HepG2 (cell line): Measurements from ENCODE around the gene CTNND2. TPM values are rescaled to one million over a fixed set of nuclear protein-coding genes. Genes with fewer than 3 reads are reported as not detected.

Source experiments
- ATAC-seq: fragments of 200-7000 bp; cut with Tn5 transposase; 3 replicates; pipeline ENCODE4 v1.9.1; 2020; ENCODE audit warnings: mild to moderate bottlenecking, moderate library complexity
- BruUV-seq: library from RNA; stranded (reverse); fragments of 400-500 nt; replicated peaks from 2 replicates; lab custom pipeline; 2021; lab: Mats Ljungman, UMichigan
- CTCF ChIA-PET: fragments of 300-600 bp; formaldehyde crosslinking; extraction: SDS; loops from one replicate; lab custom pipeline; 2021; ENCODE audit warnings: low total read pairs, inconsistent platforms, low intra/inter-chr PET ratio; lab: Yijun Ruan, JAX
- POLR2A ChIA-PET: fragments of 350-600 bp; sonication (Branson Sonifier 250); formaldehyde crosslinking; loops from one replicate; lab custom pipeline; 2020; ENCODE audit warnings: antibody characterized with exemption, inconsistent platforms; lab: Yijun Ruan, JAX
- DNase-seq: peaks from one replicate; pipeline ENCODE4 v3.0.0-alpha.2; 2015; ENCODE audit warnings: low spot score
- FAIRE-seq: peaks from 3 replicates; lab custom pipeline; 2011; peaks lifted over from hg19 to GRCh38; lab: Jason Lieb, UNC
- H2AFZ ChIP-seq: one replicate; pipeline ENCODE4 v1.6.1; 2011; ENCODE audit warnings: low read length, inconsistent platforms
- H3K27ac ChIP-seq: fragments of 300-600 bp; 3 replicates; pipeline ENCODE4 v1.8.0; 2011; ENCODE audit warnings: mixed run types, mild to moderate bottlenecking, mixed read lengths, low read length, inconsistent platforms; ENCODE audit not compliant: insufficient read depth; ENCODE audit errors: extremely low read length
- H3K27me3 ChIP-seq, 2 experiments: fragments of 200-600 bp in 1 of 2; 2 replicates in 1 of 2; 3 replicates in 1 of 2; pipeline versions ENCODE4 v1.6.0 to v1.8.0; 2011; ENCODE audit warnings: low read length in 2 of 2, mild to moderate bottlenecking in 2 of 2, moderate library complexity in 2 of 2, inconsistent platforms in 1 of 2; ENCODE audit not compliant: insufficient read depth in 2 of 2, control insufficient read depth in 1 of 2
- H3K36me3 ChIP-seq, 2 experiments: fragments of 200-600 bp in 1 of 2; replicated peaks in 1 of 2; 2 replicates in 1 of 2; 3 replicates in 1 of 2; pipeline versions ENCODE4 v1.5.1 to v1.8.0; 2011; ENCODE audit warnings: low read length in 2 of 2, inconsistent platforms in 1 of 2; ENCODE audit not compliant: insufficient read depth in 2 of 2, control insufficient read depth in 1 of 2
- H3K4me1 ChIP-seq: 2 replicates; pipeline ENCODE4 v1.5.1; 2012; ENCODE audit warnings: low read length, inconsistent platforms; ENCODE audit not compliant: insufficient read depth
- H3K4me2 ChIP-seq: 2 replicates; pipeline ENCODE4 v1.6.0; 2011; ENCODE audit warnings: low read depth, low read length, inconsistent platforms
- H3K4me3 ChIP-seq, 3 experiments: fragments of 200-600 bp in 1 of 3; sonication (generic), shearing (Covaris generic) in 1 of 3; replicated peaks in 1 of 3; 2 replicates each; pipeline ENCODE4 v1.5.1; 2011 to 2016; ENCODE audit warnings: low read length in 3 of 3, inconsistent platforms in 2 of 3, low read depth in 2 of 3, mild to moderate bottlenecking in 2 of 3, control low read depth in 1 of 3, mixed read lengths in 1 of 3; ENCODE audit not compliant: insufficient read depth in 1 of 3
- H3K79me2 ChIP-seq: one replicate; pipeline ENCODE4 v1.6.1; 2011; ENCODE audit warnings: low read length, inconsistent platforms; ENCODE audit not compliant: insufficient read depth
- H3K9ac ChIP-seq: 2 replicates; pipeline ENCODE4 v1.6.0; 2011; ENCODE audit warnings: mild to moderate bottlenecking, low read depth, low read length, inconsistent platforms; ENCODE audit not compliant: insufficient read depth
- H3K9me3 ChIP-seq: 2 replicates; pipeline ENCODE4 v1.5.1; 2012; ENCODE audit warnings: mild to moderate bottlenecking, low read length
- H4K20me1 ChIP-seq: 2 replicates; pipeline ENCODE4 v1.6.0; 2011; ENCODE audit warnings: inconsistent platforms, mild to moderate bottlenecking, low read length, moderate library complexity; ENCODE audit not compliant: insufficient read depth
- CEBPZ ChIP-seq: IDR thresholded peaks from 2 replicates; pipeline ENCODE4 v1.6.1; 2012; ENCODE audit warnings: low read length, improper control_type of control experiment
- CERS6 ChIP-seq: sonication (generic); formaldehyde crosslinking; IDR thresholded peaks from 2 replicates; pipeline ENCODE4 v1.5.0; 2020; ENCODE audit warnings: missing genetic modification reagents
- ESRRA ChIP-seq: sonication (generic); formaldehyde crosslinking; IDR thresholded peaks from 2 replicates; pipeline ENCODE4 v1.5.1; 2020; ENCODE audit warnings: mild to moderate bottlenecking, low read depth, missing genetic modification reagents
- FOXP1 ChIP-seq, 2 experiments: fragments of 450-650 bp in 1 of 2; IDR thresholded peaks; 2 replicates each; pipeline ENCODE4 v1.6.1; 2017 to 2018; ENCODE audit warnings: antibody characterized with exemption in 1 of 2
- HOMEZ ChIP-seq: IDR thresholded peaks from 2 replicates; pipeline ENCODE4 v1.6.1; 2016; ENCODE audit warnings: low read depth
- JARID2 ChIP-seq: sonication (generic); formaldehyde crosslinking; IDR thresholded peaks from 2 replicates; pipeline ENCODE4 v1.8.1; 2023; ENCODE audit warnings: missing genetic modification reagents, inconsistent platforms; ENCODE audit not compliant: insufficient replicate concordance
- MYNN ChIP-seq: sonication (generic); formaldehyde crosslinking; IDR thresholded peaks from 2 replicates; pipeline ENCODE4 v1.4.0; 2020; ENCODE audit warnings: mild to moderate bottlenecking, low read depth, missing genetic modification reagents
- TCF7L2 ChIP-seq: IDR thresholded peaks from 2 replicates; pipeline ENCODE4 v1.6.1; 2011; ENCODE audit warnings: mild to moderate bottlenecking, low read depth, low read length, moderate library complexity
- TEF ChIP-seq: sonication (generic); formaldehyde crosslinking; IDR thresholded peaks from 2 replicates; pipeline ENCODE4 v1.5.0; 2020; ENCODE audit warnings: missing genetic modification reagents
- THAP7 ChIP-seq: sonication (generic); formaldehyde crosslinking; IDR thresholded peaks from 2 replicates; pipeline ENCODE4 v1.8.1; 2023; ENCODE audit warnings: mild to moderate bottlenecking, missing genetic modification reagents
- ZNF550 ChIP-seq: sonication (generic); formaldehyde crosslinking; IDR thresholded peaks from 2 replicates; pipeline ENCODE4 v1.4.0; 2020; ENCODE audit warnings: mild to moderate bottlenecking, missing genetic modification reagents, borderline replicate concordance
- ZNF674 ChIP-seq: sonication (generic); formaldehyde crosslinking; IDR thresholded peaks from 2 replicates; pipeline ENCODE4 v1.5.0; 2020; ENCODE audit warnings: low read depth, mild to moderate bottlenecking, missing genetic modification reagents
- ZNF770 ChIP-seq: sonication (generic); formaldehyde crosslinking; IDR thresholded peaks from 2 replicates; pipeline ENCODE4 v1.5.0; 2020; ENCODE audit warnings: mild to moderate bottlenecking, missing genetic modification reagents
- WGBS: methylation state at CpG from one replicate; pipeline ENCODE4 v1.1.6; 2017; ENCODE audit warnings: low lambda C conversion rate; 5-methylcytosine and 5-hydroxymethylcytosine counted together
- in situ Hi-C: cut with HindIII; loops from 2 replicates; pipeline ENCODE4 v1.10.0; 2017; ENCODE audit warnings: low pct_unique_long_range_greater_than_20kb; ENCODE audit not compliant: extremely low pct_ligation_motif_present
- intact Hi-C: fragments of 100-400 bp; cut with micrococcal nuclease; formaldehyde crosslinking; loops from one replicate; pipeline ENCODE4 v1.10.0; 2022; ENCODE audit not compliant: unreplicated experiment
- polyA plus RNA-seq, 8 experiments: library from polyadenylated mRNA; depleted of rRNA in 3 of 8; stranded (reverse) in 7 of 8; unstranded in 1 of 8; fragments of >200 nt; fragmentation: Illumina TruSeq in 4 of 8; extraction: Trizol in 4 of 8; gene quantifications; 2 replicates each; pipeline versions ENCODE4 v1.2.1 to v1.2.3, GENCODE V29; 2011 to 2016; ENCODE audit warnings: low read depth in 4 of 8, missing spikeins in 1 of 8, mixed read lengths in 1 of 8; ENCODE audit not compliant: insufficient read depth in 1 of 8
- total RNA-seq, 5 experiments: library from RNA; depleted of rRNA; stranded (reverse); fragments of >200 nt; fragmentation: Illumina TruSeq; extraction: Trizol; gene quantifications; 2 replicates each; pipeline ENCODE4 v1.2.3, GENCODE V29; 2016; ENCODE audit warnings: low read depth in 1 of 5

CTNND2 gene
- total and polyA plus RNA-seq, 2 of the 13 experiments (the other 11 are each of a cell fraction or from before 2014, with no cell fraction given): not detected

- TF ChIP-seq ZNF770 (CRISPR knock-in tag) (no peak), HOMEZ (CRISPR knock-in tag) (no peak)
Observed at GRCh38 chr5:11622785-11623184, 281.5 kb downstream of the CTNND2 start (continued).

GRCh38 chr5:11620172-11620571 lies 284.1 kb downstream of the CTNND2 start:
- CTCF ChIA-PET: interaction anchor here (0.8 to 1.9 kb wide), 2 partner anchors 331 to 352 kb away, joined by 3 to 12 read pairs; no protein-coding TSS in a partner anchor
- no peak for TF ChIP-seq ZNF674
- TF ChIP-seq JARID2 (CRISPR knock-in tag): no peak
- TF ChIP-seq CERS6 (CRISPR knock-in tag): no peak
- no peak for TF ChIP-seq TCF7L2
- no peak for TF ChIP-seq THAP7 (CRISPR knock-in tag)
- no peak for TF ChIP-seq MYNN
- TF ChIP-seq CEBPZ: no peak
- no peak for TF ChIP-seq FOXP1 (IDR thresholded peaks at IDR 0.05)
- no peak for TF ChIP-seq FOXP1 (CRISPR knock-in tag; IDR thresholded peaks at IDR 0.05)
- TF ChIP-seq ESRRA (CRISPR knock-in tag): no peak
- TF ChIP-seq ZNF550 (CRISPR knock-in tag): no peak
- TF ChIP-seq TEF (CRISPR knock-in tag): no peak

More at GRCh38 chr5:11620172-11620571, 284.1 kb downstream of the CTNND2 start:
- no TSS peak for BruUV-seq
- Histone ChIP-seq H3K9ac (no peak overlapping the region), H3K4me2 (no peak overlapping the region), H3K4me1 (peaks cover 7% of the 10 kb centered on the region), H3K4me3 (no peak overlapping the region), H3K27me3 (no peaks in the 10 kb centered on the region; a peak in 1 of 5 replicates), H3K9me3 (no peaks in the 10 kb centered on the region), H2AFZ (no peak overlapping the region), H3K27ac (no peak overlapping the region), H4K20me1 (no peaks in the 10 kb centered on the region; the same call in 1 of the 2 replicates), H3K79me2 (no peaks in the 10 kb centered on the region), H3K36me3 (no peaks in the 10 kb centered on the region)
- intact Hi-C loops: loop anchor here (10.0 kb wide), 1 partner anchor 235 kb away; no protein-coding TSS in a partner anchor
- no peak for ATAC-seq
- no peak for FAIRE-seq
- in situ Hi-C loops: loop anchor here (25.0 kb wide), 1 partner anchor 233 kb away; no protein-coding TSS in a partner anchor
- POLR2A ChIA-PET: no interaction called here
- DNase-seq: no peak
- WGBS: 42% methylated on average over 3 of the region's 3 CpGs
